GM11168 (cell line): Measurements from ENCODE around the gene NFU1.

Experiments
- in situ Hi-C: fragments of 300-500 bp; cut with MboI; formaldehyde crosslinking; loops from one replicate; pipeline ENCODE4 v1.12.0; 2022; ENCODE audit warnings: low sequenced_read_pairs; ENCODE audit not compliant: unreplicated experiment

The NFU1 gene

DNA sequence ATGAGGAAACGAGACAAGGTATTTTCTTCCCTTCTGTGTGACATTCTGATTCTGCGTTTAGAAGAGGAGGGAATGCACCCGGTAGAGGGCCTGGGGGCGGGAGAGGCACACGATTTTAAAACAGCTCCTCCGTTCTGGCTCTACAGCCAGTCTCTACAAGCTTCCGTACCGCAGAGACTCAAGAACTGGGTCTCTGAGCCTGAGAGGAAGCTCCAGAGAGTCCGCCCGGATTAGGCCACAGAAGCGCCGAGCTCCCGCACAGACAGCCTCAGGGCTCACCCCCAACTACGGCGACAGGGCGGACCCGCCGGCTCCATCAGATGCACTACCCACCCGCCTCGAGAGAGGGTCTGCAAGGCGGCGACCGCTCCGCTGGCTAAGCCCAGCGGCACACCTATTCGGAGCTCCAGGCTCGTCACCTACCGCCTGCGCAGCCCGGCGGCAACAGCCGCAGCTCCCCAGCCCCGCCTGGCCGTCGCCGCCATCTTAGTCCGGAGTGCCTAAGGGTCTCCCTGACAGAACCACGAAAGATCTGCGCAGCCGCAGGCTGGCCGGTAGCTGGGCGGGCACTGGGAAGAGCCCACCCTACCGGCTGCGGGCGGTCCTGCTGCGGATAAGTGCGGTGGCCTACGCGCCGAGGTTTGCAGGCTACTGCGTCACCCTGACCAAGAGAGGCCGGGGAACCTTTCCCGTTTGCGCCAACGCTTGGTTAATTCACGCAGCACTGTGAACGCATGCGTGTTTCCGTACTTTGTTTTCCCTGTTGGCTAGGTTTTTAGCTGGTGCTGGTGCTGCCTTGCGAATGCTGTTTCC is at the start of gene NFU1:
TSS of gene NFU1 (minus strand) at position 498 of the 813 bp plus-strand sequence. CDS start at position 485, 13 bp downstream.
- in situ Hi-C loops, result no loop called here

DNA sequence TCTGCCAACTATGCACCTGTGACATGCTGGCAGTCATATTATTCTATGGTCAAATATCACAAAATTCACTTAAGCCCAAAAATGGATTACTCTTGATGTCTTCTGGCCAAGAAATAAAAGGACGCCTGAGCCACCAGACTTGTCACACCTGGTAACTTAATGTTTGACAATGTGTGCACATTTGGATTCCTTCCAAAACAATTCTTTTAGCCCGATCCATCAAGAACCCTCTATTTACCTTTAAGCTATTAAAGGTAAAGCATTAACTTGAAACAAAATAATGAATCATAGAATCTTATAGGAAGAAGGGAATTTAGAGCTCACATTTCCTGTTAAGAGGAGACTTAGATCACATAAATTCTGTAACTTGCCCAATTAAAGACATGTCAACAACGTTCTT is 46.5 kb upstream of the NFU1 start:
- in situ Hi-C loops, result no loop called here

GRCh38 chr2:69483024-69483423 is 45.8 kb upstream of the NFU1 start:
- in situ Hi-C loops, result no loop called here

DNA sequence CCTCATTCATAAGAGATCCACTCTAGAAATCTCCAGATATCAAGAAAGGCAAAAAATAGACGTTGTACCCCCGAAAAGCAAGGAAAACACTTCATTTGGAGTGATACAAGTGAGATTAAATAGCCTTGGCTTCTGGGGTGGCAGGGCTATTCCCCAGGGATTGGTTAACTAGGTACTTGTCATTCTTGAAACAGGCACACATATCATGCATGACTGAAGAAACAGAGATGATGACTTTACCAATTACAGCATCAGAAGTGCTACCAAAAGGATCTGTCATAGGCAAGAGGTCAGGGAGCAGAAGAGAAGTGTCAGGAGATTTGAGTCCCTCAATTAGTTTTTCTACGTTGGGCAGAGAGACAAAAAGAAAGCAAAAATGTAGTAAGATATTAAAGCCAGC is 45.2 kb upstream of the NFU1 start:
- in situ Hi-C loops, result no loop called here

DNA sequence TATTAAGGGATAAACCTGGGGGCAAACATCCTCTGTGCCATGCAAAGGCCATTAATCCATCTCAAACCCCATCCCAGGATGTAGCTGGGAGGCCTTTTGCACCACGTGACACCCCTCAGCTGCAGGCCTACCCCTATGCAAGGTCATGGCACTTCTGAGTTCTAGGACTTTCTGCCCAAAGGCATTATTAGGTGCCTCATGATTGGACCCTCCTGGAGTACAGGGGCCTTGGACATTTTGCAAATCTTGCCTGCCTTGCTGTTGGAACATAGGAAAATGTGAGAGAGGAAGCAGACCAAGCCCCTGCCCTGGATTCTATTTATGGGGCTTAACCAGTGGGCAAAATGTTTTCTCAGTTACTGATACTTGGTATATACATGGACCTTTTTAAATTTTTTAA is 44.2 kb upstream of the NFU1 start:
- in situ Hi-C loops, result no loop called here

GRCh38 chr2:69477627-69478026 is 40.4 kb upstream of the NFU1 start:
- in situ Hi-C loops, result no loop called here

GRCh38 chr2:69474688-69475087 is 37.5 kb upstream of the NFU1 start:
- in situ Hi-C loops, result no loop called here

DNA sequence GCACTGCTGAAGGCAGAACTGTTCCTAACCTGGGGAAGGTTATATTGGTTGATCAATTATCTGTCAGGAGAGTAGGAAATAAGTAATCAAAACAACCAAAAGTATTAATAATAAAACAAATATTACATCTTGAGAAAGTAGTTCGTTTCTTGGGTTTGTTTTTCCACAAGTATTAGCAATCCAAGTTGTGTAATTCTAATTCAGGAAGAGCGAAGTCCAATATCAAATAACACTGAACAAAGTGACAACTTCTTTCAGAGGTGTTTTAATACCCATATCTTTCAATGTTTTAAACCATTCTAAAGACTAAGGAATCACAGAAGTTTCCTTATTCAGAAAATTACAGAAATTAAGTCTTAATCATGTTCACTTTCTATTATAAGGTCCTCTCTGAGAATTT is 34.6 kb upstream of the NFU1 start:
- in situ Hi-C loops, result no loop called here

- in situ Hi-C loops, result no loop called here
Observed at GRCh38 chr2:69470911-69471310, 33.7 kb upstream of the NFU1 start.

- in situ Hi-C loops, result no loop called here
Observed at GRCh38 chr2:69469784-69470183, 32.5 kb upstream of the NFU1 start.

DNA sequence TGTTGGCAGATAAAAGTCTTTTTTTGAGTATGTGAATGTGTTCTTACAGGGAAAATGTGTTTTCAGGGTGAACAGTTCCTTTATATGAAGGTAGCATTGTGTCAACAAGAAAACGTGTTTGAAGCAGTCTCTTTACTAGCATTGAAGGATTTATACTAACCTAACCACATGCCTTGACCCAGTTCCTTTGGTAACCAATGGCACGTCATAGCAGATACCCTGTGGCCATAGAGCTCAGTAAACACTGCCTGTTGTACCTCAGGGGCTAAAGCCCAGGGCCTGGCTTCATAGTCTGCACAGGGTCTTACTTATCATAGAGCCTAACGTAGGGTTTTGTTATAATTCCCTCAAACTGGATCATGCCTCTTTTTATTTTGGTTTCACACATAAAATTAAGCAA is 32.1 kb upstream of the NFU1 start:
- in situ Hi-C loops, result no loop called here

DNA sequence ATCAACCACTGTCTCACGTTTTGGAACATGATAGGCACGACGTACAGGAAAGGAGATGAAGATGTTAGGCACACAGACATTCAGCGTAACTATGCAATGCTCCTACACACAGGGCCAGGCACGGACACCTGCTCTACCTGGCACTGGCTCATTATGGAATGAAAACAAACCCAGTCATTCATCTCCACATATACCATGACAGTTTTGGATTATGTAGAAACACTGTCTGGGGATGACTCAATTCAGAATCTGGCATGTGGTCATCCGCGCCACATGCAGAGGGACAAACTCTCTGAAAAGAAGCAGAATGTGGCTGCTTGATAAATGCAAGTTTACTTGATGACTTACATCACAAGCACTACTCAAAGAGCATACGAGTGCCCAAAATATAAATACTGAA is 29.5 kb upstream of the NFU1 start:
- in situ Hi-C loops, result no loop called here

DNA sequence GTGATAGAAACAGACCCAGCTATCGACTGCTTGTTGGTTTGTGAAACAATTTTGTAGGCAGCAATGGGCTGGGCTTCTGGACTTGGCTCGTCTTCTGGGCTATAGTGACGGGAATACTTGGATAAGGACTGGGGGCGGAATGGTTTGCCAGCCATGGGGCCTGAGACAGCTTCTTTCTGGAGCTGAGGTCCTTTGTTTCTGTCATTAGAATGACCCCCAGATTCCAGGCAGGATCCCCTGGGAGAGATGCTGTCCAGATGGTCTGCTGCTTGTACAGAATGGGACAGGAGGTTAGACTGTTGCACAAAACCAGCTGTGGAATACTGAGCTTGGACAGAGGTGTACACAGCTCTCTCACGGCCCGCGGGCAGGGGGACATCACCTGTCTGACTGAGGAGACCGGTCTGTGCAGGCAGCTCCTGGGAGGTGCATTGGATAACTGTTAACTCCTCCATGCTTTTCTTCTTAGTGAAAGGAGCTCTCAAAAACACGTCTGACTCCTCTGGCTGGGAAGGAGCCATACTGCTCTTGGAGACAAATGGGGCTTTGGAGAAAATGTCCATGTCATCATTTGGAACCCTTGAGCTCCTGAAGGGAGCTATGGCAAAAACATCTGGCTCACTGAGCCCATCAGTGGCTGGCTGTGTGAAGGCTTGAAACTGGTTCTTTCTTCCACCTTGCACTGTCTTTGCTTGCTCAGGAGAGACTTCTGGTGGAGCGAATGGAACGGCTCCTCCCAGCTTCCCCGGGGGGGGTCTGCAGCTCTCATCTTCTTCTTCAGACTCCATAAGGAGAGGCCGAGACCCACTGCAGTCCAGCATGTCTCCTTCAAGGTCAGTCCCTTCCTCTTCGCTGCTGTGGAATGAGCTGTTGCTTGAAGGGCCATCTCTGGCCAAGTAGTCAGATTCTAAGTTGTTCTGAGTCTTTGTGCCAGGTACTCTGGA is 28.6 kb upstream of the NFU1 start:
- in situ Hi-C loops, result no loop called here

DNA sequence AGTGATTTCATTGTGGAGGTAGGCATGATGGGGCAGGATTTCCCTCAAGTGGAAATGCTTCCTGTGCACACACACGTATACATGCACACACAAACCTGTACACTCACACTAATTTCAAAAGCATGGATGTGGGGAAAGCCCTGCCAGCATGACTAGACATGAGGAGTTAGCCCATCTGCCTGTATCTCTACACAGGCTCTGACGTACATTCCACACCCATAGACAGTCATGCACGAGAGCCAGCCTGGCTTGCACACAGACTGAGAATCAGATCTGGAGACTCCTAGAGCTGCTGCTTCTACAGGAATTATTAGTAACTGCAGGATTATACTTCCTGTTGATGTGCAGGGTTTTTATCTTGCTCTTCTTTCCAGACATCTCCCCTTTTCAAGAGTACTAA is 27.3 kb upstream of the NFU1 start:
- in situ Hi-C loops, result no loop called here

DNA sequence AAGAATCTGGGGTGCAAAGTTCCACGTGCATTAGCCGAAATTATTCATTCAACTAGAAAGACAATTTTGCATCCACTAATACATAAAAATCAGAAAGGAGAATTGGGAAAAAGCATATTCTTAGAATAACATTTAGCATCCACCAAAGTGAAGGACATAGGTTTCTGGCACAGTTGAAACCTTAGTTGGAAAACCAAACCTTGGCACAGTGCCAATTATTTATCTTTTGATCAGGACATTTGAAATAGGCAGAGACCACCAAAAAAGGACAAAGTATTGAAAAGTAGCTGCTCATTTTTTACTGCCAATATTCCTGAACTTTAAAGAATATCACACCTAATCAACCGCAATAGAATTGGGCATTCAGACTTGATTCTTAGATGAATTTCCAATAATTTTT is 25.5 kb upstream of the NFU1 start:
- in situ Hi-C loops, result no loop called here

DNA sequence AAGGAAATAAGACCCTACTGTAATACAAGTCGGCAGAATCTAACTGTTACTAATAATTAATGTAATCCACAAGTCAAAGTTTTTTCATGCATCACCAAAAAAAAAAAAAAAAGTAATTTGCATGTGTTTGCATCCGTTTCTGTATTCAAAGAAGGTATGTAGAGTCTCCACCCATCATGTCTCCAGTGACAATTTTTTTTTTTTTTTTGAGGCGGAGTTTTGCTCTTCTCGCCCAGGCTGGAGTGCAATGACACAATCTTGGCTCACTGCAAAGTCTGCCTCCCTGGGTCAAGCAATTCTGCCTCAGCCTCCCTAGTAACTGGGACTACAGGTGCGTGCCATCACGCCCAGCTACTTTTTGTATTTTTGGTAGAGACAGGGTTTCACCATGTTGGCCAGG is 24.2 kb upstream of the NFU1 start:
- in situ Hi-C loops, result no loop called here

DNA sequence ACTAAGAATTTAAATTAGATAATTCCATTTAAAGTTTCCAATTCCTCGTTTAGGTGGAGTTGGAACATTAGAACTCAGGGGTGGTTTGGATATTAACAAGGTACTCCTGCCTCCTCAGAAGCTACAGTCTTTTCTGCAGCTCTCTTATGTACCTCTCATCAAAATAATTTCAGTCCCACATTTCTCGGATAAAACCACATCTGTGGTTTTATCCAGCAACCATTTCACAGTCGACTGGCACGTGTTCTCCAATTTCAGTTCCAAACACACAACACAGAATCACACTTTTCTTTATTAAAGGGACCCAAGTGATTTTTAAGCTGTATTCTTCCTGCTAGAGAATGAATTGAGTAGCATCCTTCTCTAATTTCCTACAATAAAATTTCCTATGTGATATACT is 22.7 kb upstream of the NFU1 start:
- in situ Hi-C loops, result no loop called here

DNA sequence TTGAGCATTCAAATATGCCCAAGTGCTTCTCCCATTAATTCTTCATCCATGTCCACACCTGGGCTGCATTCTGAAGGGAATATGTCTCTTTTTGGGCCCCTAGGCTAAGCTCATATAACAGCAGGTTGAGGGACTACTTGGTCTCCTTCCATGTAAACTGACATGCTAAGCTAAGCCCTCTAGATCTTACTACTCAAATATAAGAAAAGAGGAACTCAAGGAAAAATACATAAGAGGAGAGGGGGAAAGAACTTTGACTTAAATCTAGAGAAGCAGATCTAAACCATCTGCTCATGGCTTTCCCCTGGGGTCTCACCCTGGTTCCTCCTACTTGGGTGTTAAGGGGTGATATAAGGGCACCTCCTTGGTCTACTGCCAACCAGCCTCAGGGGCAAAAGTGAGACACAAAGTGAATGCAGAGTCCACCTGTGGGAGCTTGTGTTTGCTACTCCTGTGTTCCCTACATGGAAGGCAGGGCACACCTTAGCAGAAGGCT is 19.8 kb upstream of the NFU1 start:
- in situ Hi-C loops, result no loop called here

DNA sequence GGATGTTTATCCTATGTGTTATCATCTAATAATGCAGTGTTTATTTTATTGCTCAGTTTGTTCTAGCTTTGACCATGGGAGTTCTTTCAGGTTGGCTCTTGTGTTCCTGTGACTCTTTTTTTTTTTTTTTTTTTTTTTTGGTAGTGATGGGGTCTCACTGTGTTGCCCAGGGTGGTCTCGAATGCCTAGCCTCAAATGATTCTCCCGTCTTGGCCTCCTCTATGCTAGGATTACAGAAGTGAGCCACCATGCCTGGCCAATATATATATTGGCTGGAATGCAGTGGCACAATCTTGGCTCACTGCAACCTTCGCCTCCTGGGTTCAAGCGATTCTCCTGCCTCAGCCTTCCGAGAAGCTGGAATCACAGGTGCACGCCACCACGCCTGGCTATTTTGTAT is 18.9 kb upstream of the NFU1 start:
- in situ Hi-C loops, result no loop called here

- in situ Hi-C loops, result no loop called here
Observed at GRCh38 chr2:69454976-69455375, 17.7 kb upstream of the NFU1 start.

DNA sequence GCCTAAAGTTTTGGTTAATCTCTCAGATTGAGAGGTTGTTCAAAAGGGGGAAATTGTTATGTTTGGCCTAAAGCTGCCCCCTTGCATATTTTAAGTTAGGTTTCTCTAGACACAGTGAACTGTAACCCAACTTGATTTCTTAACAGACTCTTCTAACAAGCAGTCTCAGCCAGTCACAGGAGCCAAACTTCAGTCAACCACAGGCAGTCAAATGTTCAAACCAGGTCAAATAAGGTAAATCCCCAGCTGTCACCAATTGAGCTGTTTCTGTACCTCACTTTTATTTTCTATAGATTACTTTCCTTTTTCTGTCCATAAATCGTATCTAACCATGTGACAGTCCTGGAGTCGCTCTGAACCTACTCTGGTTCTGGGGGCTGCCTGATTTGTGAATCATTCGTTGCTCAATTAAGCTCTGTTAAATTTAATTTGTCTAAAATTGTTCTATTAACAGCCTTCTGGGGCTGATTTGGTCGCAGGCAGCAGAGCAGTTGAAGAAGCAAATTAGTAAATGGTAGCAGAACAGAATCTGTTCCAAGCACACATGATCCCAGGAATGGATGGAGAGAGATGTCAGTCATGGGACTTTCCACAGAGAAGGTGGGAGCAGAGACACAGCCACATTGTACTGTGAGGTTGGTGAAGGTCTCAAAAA is 16.4 kb upstream of the NFU1 start:
- in situ Hi-C loops, result no loop called here
